Mucosa of stomach (tissue), 1 donor: Measurements from ENCODE around the gene WEE2.
"Not testable (repeated sequence)": the region's sequence is repeated elsewhere in the genome, so short reads cannot be mapped to it uniquely, and the experiment has no call there.

ENCODE experiments used
- H3K27me3 ChIP-seq: one replicate; pipeline ENCODE4 v1.7.0; 2013; ENCODE audit warnings: mild to moderate bottlenecking, low read length; ENCODE audit not compliant: control insufficient read depth, insufficient read depth
- H3K36me3 ChIP-seq: one replicate; pipeline ENCODE4 v1.7.0; 2013; ENCODE audit warnings: low read length; ENCODE audit not compliant: control insufficient read depth, insufficient read depth
- H3K4me1 ChIP-seq: one replicate; pipeline ENCODE4 v1.7.0; 2013; ENCODE audit warnings: mild to moderate bottlenecking, low read length; ENCODE audit not compliant: control insufficient read depth, insufficient read depth
- H3K4me3 ChIP-seq: one replicate; pipeline ENCODE4 v1.7.0; 2013; ENCODE audit warnings: low read length
- H3K9ac ChIP-seq: one replicate; pipeline ENCODE4 v1.7.0; 2013; ENCODE audit warnings: mild to moderate bottlenecking, low read length, moderate library complexity
- H3K9me3 ChIP-seq: one replicate; pipeline ENCODE4 v1.7.0; 2013; ENCODE audit warnings: mild to moderate bottlenecking, low read length, moderate library complexity; ENCODE audit not compliant: control insufficient read depth
- donor health status: Pancreatic carcinoma.

Gene WEE2

DNA sequence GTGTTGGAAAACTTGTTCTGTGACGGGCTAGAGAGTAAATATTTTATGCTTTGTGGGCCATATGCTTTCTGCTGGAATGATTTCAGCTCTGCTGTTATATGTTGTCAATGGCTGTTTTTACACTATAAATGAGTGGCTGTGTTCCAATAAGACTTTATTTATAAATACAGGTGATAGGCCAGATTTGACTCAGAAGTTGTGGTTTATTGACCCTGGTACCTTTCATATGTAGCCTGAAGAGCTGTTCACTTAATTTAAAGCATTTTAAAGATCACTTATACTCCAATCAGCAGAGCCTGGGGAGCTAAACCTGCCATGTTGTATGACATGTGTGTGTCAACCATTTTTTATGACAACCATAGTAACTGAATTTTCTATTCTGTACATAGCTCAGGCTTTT lies 20.9 kb downstream of the WEE2 start:
- no peaks in the 10 kb centered on the region for H3K4me1 ChIP-seq
- H3K27me3 ChIP-seq: no peaks in the 10 kb centered on the region
- no peak overlapping the region for H3K4me3 ChIP-seq
- H3K9me3 ChIP-seq: no peaks in the 10 kb centered on the region
- no peaks in the 10 kb centered on the region for H3K36me3 ChIP-seq
- no peak overlapping the region for H3K9ac ChIP-seq

DNA sequence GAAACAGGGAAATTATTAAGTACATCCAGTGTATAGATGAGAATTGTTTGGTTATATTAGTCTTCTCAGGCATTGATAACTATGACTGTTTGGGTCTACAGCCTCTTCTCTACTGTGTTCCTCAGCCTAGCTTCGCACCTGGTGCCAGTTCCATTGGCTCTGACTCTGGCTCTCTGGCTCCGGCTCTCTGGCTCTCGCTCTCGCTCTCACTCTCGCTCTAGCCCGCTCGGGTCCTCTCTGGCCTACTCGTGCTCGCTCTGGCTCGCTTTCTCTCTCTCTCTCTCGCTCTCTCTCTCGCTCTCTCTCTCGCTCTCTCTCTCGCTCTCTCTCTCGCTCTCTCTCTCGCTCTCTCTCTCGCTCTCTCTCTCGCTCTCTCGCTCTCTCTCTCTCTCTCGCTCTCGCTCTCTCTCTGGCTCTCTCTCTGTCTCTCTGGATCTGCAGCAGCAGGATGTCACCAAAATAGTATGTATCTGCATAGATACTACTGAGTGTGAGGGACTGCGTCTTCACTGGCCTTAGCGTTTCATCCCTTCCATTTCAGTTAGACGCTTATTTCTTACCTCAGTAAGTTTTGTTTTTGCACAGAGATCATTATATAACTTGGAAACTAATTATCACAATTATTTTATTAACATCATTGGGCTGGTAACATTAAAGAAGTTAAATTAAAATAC lies 23.5 kb downstream of the WEE2 start:
- H3K9ac ChIP-seq: no peak overlapping the region
- H3K36me3 ChIP-seq: no peaks in the 10 kb centered on the region
- H3K27me3 ChIP-seq: no peaks in the 10 kb centered on the region
- H3K4me1 ChIP-seq: no peaks in the 10 kb centered on the region
- no peaks in the 10 kb centered on the region for H3K9me3 ChIP-seq
- no peak overlapping the region for H3K4me3 ChIP-seq

- Histone ChIP-seq H3K9me3 (no peaks in the 10 kb centered on the region), H3K9ac (peak overlapping the region; percentile 88), H3K36me3 (no peaks in the 10 kb centered on the region), H3K4me3 (peak overlapping the region; percentile 81), H3K27me3 (no peaks in the 10 kb centered on the region), H3K4me1 (peaks cover 4% of the 10 kb centered on the region)
These were observed 29.1 kb downstream of the WEE2 start for GRCh38 chr7:141737118-141737835.

DNA sequence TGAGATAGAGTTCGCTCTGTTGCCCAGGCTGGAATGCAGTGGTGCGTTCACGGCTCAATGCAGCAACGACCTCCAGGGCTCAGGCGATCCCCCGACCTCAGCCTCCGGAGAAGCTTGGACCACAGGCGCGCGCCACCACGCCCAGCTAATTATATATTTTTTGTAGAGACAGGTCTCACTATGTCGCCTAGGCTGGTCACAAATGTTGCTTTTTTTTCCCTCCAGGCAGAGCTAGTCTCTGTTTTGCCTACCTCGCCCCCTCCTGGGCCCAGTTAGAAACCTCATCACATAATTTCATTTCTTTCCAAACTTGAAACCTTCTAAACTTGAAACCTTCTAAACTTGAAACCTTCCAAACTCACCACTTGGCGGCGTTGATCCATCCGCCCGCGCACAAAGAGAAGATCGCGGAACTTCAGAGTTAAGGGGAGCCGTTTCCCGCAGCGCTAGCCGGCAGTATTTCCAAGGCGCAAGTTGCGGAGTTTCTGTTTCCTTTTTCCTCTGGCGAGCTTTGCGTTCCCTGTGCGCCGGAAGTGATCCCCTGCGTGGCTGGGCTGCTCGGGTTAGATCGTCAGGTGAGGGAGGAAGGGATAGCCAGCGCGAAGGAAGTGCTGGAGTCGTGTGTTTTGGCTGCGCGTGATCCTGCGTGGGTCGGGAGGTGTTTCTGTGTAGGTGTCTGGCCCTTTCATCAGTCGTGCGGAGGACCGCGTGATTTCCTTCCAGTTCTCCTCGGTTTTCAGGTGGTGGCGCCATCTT lies 29.9 kb downstream of the WEE2 start, which contains the start of gene SSBP1:
SSBP1 (plus strand) TSS at position 523 of the 756 bp plus-strand sequence. CDS start 809 bp downstream, outside the sequence.
- no peaks in the 10 kb centered on the region for H3K27me3 ChIP-seq
- no peaks in the 10 kb centered on the region for H3K9me3 ChIP-seq
- H3K9ac ChIP-seq: peak within 1 kb of the TSS; percentile 88
- peak within 1 kb of the TSS; percentile 81 for H3K4me3 ChIP-seq
- no peaks in the 10 kb centered on the region for H3K36me3 ChIP-seq
- peaks cover 4% of the 10 kb centered on the region for H3K4me1 ChIP-seq

- Histone ChIP-seq H3K9me3 (no peaks in the 10 kb centered on the region), H3K9ac (peak overlapping the region; percentile 88), H3K4me1 (peaks cover 4% of the 10 kb centered on the region), H3K4me3 (peak overlapping the region; percentile 81), H3K27me3 (no peaks in the 10 kb centered on the region), H3K36me3 (no peaks in the 10 kb centered on the region)
These were observed 30.4 kb downstream of the WEE2 start for GRCh38 chr7:141738592-141739013.

- peak overlapping the region; percentile 88 for H3K9ac ChIP-seq
- H3K27me3 ChIP-seq: no peaks in the 10 kb centered on the region
- no peaks in the 10 kb centered on the region for H3K36me3 ChIP-seq
- no peaks in the 10 kb centered on the region for H3K9me3 ChIP-seq
- no peak overlapping the region for H3K4me3 ChIP-seq
- peaks cover 4% of the 10 kb centered on the region for H3K4me1 ChIP-seq
These were observed 31.1 kb downstream of the WEE2 start for GRCh38 chr7:141739250-141739649.

GRCh38 chr7:141742229-141742628 lies 34.1 kb downstream of the WEE2 start:
- Histone ChIP-seq H3K9me3 (no peaks in the 10 kb centered on the region), H3K27me3 (no peaks in the 10 kb centered on the region), H3K9ac (no peak overlapping the region), H3K36me3 (no peaks in the 10 kb centered on the region), H3K4me1 (peaks cover 2% of the 10 kb centered on the region), H3K4me3 (no peak overlapping the region)

- Histone ChIP-seq H3K27me3 (no peaks in the 10 kb centered on the region), H3K9me3 (no peaks in the 10 kb centered on the region), H3K4me3 (no peak overlapping the region), H3K9ac (no peak overlapping the region), H3K36me3 (no peaks in the 10 kb centered on the region), H3K4me1 (no peaks in the 10 kb centered on the region)
These were observed 36.0 kb downstream of the WEE2 start for GRCh38 chr7:141744131-141744530.

DNA sequence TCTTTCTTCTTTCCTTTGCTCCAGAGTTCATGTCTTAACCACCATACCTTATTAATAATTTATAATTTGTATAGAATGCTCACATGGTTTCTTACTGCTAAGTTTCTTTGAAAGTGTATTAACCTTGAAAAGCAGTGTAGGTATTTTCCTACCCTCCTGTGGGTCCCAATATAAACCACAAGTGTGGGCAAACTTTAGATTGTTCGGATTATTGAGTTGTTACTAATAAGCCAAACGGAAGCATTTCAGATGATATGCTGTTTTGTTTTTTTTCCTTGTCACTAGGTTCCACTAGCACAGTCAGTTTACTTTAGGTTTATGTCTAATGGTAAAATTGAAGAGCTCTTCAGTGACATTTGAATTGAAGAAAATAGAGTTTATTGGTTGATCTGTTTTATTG lies 40.2 kb downstream of the WEE2 start:
- Histone ChIP-seq H3K9ac (no peak overlapping the region), H3K9me3 (peaks cover 11% of the 10 kb centered on the region), H3K4me1 (no peaks in the 10 kb centered on the region), H3K36me3 (peaks cover 8% of the 10 kb centered on the region), H3K4me3 (no peak overlapping the region), H3K27me3 (no peaks in the 10 kb centered on the region)

DNA sequence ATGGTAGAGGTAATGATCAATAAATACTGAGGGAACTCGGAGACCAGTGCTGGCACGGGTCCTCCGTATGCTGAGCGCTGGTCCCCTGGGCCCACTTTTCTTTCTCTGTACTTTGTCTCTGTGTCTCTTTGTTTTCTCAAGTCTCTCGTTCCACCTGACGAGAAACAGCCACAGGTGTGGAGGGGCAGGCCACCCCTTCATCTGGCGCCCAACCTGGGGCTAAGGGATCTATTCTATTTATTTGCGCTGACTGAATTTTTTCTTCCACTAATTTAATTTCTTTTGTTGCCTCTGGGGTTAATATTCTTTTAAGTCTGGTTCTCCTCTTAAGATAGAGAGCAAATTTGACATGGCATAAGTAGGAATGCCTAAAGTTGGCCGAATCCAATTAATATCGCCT lies 43.8 kb downstream of the WEE2 start:
- H3K27me3 ChIP-seq, H3K36me3 ChIP-seq: not testable (repeated sequence)

DNA sequence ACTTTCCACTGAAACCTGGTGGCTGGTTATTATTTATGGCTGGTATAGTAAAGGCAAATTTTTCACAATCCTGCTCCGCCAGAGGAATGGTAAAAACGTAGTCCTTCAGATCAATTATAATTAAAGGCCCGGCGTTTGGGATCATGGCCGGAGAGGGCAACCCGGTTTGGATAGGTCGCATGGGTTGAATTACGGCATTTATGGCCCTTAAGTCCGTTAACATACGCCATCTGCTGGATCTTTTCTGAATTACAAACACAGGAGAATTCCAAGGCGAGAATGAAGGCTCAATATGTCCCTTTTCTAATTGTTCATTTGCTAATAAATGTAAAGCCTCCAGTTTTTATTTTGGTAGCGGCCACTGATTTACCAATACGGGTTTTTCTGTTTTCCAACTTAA lies 44.5 kb downstream of the WEE2 start:
- Histone ChIP-seq H3K4me1 (no peaks in the 10 kb centered on the region), H3K27me3 (no peaks in the 10 kb centered on the region), H3K9ac (no peak overlapping the region), H3K36me3 (peaks cover 8% of the 10 kb centered on the region), H3K4me3 (no peak overlapping the region), H3K9me3 (peaks cover 11% of the 10 kb centered on the region)

More for the DNA sequence above, 43.8 kb downstream of the WEE2 start:
- H3K9me3 ChIP-seq: peaks cover 11% of the 10 kb centered on the region
- not testable (repeated sequence) for H3K9ac ChIP-seq, H3K4me3 ChIP-seq, H3K4me1 ChIP-seq

DNA sequence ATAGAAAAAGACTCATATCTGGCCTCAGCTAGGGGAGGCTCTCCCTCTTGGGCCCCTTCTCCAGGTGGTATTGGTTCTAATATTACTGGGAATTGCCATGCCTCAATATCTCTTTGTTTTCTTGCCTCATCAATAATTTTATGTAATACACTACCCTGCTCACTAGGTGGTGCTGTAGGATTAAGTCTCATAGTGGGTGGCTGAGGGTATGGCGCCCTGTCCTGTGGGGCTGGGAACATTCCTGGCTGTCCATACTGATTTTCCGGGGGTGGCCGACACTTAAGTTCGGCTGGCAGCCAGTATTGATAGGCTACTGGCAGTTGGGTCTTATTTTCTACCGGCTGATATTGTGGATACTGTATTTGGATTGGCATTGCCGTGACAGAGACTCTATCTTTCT lies 46.8 kb downstream of the WEE2 start:
- Histone ChIP-seq H3K9me3 (peaks cover 11% of the 10 kb centered on the region), H3K4me3 (no peak overlapping the region)

More for the DNA sequence above, 46.8 kb downstream of the WEE2 start:
- Histone ChIP-seq H3K4me1 (no peaks in the 10 kb centered on the region), H3K27me3 (no peaks in the 10 kb centered on the region), H3K9ac (no peak overlapping the region), H3K36me3 (peaks cover 8% of the 10 kb centered on the region)
